Measurements from ENCODE around the gene KANTR.

The KANTR gene, protein sequence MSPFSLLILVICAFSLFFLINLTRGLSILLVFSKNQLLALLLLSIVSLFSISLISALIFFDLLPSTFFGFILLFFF

DNA sequence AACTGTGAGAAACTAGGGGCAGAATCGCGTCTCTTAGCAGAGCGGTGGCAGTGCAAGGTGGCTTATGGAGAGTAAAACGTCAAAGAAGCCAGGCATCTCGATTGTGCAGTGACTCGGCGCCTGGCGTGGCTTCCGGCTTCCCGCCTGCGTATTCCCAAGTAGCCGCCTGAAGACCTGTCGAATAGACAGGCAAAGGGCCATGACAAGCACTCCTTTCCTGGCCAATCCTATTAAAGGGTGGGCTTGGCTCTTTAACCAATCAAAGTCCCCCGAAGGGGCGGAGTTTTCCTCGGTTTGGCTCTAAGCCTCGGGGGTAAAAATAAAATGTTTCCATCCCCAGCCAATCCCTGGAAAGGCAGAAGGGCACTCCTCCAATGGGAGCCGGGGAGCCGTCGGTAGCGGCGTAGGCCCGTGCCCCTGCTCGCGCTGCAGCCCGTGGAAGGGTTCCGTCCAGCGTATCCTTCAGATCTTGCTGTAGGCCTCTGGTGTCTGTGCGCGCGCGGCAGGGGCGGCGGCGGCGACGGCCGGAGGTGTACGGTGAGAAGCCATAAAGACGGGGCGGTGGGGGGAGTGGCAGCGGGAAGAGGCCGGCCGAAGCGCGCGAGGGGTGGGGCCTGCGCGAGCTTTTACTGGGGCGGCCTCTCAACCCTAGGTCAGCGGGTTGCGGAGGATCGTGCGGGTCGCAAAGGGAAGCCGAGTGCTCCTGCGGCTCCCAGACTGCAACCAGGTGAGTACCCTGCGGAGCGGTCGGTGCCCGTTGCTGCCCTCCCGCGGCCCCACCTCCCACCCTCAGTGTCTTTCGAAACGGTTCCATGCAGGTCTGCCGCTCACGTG lies at the start of gene KANTR:
Gene KANTR, plus strand, starts transcription at position 395 of the 834 bp plus-strand sequence. CDS start 30,131 bp downstream, outside the sequence.
- peak; percentile 81 for DNase-seq

GRCh38 chrX:53044995-53045394 lies 48.9 kb upstream of the KANTR start:
- no peak for DNase-seq

DNA sequence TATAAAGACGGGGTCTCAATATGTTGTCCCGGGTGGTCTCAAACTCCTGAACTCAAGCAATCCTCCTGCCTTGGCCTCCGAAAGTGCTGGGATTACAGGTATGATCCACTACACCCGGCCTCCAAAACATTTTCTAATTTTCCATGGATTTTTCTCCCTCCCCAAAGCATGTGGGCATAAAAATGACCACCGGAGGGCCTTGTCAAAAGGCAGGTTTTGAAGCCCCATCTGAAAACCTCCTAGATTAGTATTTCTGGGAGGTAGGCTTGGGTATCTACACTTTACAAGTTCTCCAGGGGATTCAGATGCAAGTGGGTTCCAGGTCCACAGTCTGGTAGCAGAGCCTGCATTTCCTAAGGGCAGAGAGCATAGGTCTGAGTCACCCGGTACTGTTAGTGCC lies 46.7 kb upstream of the KANTR start:
- no peak for DNase-seq

- DNase-seq = no peak
Observed at GRCh38 chrX:53048169-53049126, 45.5 kb upstream of the KANTR start, which contains the start of gene GPR173. TSS of gene GPR173 (plus strand) at chrX:53048789. CDS start at chrX:53076622, 27,833 bp downstream.

GRCh38 chrX:53049127-53049517 lies 44.8 kb upstream of the KANTR start:
- no peak for DNase-seq

- no peak for DNase-seq
Observed at GRCh38 chrX:53050841-53051240, 43.1 kb upstream of the KANTR start.

GRCh38 chrX:53055244-53055849 lies 38.6 kb upstream of the KANTR start:
- no peak for DNase-seq

- DNase-seq = no peak
Observed at GRCh38 chrX:53056292-53056691, 37.6 kb upstream of the KANTR start.

DNA sequence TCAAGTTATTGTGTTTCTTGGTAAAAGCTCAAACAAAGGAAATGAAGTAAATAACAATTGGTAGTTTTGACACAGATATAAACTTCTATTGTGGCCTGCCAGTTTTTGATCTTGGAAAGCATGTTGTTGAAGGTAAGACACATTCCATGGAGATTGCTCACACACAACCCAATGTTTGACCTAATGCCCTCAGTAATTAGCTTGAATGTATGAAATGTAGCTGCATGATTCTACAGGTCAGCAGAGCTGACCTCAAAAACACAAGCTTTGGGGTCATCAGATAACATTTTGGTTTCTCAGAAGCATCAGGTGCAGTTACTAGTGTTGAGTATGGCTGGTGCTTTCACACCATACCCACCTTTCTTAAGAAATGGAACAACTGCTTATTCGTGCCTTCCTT lies 28.8 kb upstream of the KANTR start:
- no peak for DNase-seq

DNA sequence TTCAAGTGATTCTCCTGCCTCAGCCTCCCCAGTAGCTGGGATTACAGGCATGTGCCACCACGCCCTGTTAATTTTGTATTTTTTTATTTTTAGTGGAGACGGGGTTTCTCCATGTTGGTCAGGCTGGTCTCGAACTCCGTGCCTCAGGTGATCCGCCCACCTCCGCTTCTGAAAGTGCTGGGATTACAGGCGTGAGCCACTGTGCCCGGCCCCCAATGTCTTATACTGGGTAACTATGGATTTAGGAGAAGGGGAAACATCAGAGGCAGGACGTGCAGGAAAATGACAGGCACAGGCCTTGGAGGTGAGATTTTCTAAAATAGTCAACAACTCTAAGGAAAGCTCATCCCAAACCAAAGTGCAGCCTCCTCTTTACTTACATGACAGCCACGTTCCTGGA lies 22.9 kb upstream of the KANTR start:
- no peak for DNase-seq

GRCh38 chrX:53071604-53072417 lies 22.1 kb upstream of the KANTR start:
- DNase-seq = no peak

- DNase-seq = no peak
Observed at GRCh38 chrX:53072418-53073114, 21.4 kb upstream of the KANTR start.

GRCh38 chrX:53073115-53073586 lies 20.8 kb upstream of the KANTR start:
- no peak for DNase-seq

DNA sequence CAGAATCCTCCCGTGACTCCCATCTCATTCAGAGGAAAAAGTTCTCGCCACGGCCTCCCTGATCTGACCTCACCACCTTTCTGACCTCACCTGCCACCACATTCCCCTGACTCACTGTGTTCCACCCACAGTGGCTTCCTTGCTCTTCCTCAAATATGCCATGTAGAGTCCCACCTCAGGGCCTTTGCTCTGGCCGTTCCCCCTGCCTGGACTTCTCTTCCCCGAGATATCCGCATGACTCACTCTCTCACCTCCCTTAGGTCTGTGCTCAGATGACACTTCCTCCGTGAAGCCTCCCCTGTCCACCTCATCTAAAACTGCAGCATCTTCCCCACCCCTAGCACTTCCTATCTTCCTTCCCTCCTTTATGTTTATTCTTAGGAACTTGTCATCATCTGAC lies 18.9 kb upstream of the KANTR start:
- DNase-seq = no peak

DNA sequence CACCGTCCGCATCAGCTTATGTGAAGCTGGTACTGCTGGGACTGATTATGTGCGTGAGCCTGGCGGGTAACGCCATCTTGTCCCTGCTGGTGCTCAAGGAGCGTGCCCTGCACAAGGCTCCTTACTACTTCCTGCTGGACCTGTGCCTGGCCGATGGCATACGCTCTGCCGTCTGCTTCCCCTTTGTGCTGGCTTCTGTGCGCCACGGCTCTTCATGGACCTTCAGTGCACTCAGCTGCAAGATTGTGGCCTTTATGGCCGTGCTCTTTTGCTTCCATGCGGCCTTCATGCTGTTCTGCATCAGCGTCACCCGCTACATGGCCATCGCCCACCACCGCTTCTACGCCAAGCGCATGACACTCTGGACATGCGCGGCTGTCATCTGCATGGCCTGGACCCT lies 17.3 kb upstream of the KANTR start:
- DNase-seq = no peak

- DNase-seq = no peak
Observed at GRCh38 chrX:53077207-53078197, 16.4 kb upstream of the KANTR start.

DNA sequence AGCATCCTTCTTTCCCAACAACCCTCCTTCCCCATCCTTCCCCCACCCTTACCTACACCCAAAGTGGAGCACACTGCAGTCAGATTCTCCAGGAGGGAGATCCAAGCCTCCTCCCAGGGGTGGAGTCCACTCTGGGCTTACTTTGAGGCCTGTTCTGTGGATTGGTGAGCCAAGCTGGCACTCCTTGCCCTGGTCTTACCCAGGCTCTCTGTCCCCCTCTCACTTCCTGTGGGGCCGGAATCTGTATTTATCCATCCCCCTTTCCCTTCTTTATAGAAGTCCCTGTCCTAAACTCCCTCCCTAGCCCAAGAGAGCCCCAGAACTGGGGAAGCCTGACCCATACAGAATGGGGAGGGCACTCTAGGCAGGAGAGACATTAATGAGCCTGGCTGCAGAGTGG lies 15.0 kb upstream of the KANTR start:
- DNase-seq = no peak

- no peak for DNase-seq
Observed at GRCh38 chrX:53080628-53081580, 13.0 kb upstream of the KANTR start.

Measured in amniotic stem cell (primary cell).